Breast epithelium (tissue), 3 donors: ENCODE data around the gene TMEM178B.

Source experiments
- POLR2A ChIP-seq: fragments of 450-650 bp; IDR thresholded peaks from one replicate; pipeline ENCODE4 v1.6.1; 2016; ENCODE audit warnings: antibody characterized with exemption, mild to moderate bottlenecking, moderate library complexity
- TF ChIP-seq, protein P1 (sequence below), 3 donors: fragments of 450-650 bp; IDR thresholded peaks; one replicate each; pipeline ENCODE4 v1.5.1; 2016 to 2017; ENCODE audit warnings: antibody characterized with exemption in 3 of 3, mild to moderate bottlenecking in 3 of 3, moderate library complexity in 3 of 3

DNA sequence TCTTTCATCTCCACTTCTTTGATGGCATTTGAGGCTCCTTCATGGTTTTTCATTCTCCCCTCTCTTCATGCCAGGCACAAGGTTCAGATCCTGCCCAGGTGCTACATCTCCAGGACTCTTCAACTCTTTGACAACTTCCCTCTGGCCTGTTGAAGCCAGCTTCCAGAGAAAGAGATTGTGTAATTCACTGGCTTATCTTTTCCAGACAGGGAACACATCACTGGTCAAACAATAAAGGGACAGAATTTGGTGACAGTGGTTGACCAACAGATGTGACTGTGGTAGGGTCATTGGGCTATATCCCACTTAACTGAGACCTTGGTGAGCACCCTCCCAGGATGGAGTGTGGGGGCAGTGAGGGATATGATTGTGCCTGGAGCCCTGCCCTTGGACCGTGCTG lies 365.9 kb downstream of the TMEM178B start:
- TF ChIP-seq, protein P1, sequence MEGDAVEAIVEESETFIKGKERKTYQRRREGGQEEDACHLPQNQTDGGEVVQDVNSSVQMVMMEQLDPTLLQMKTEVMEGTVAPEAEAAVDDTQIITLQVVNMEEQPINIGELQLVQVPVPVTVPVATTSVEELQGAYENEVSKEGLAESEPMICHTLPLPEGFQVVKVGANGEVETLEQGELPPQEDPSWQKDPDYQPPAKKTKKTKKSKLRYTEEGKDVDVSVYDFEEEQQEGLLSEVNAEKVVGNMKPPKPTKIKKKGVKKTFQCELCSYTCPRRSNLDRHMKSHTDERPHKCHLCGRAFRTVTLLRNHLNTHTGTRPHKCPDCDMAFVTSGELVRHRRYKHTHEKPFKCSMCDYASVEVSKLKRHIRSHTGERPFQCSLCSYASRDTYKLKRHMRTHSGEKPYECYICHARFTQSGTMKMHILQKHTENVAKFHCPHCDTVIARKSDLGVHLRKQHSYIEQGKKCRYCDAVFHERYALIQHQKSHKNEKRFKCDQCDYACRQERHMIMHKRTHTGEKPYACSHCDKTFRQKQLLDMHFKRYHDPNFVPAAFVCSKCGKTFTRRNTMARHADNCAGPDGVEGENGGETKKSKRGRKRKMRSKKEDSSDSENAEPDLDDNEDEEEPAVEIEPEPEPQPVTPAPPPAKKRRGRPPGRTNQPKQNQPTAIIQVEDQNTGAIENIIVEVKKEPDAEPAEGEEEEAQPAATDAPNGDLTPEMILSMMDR (IDR thresholded peaks at IDR 0.05) = no peak
- no peak for TF ChIP-seq POLR2A
